Panc1 (cell line): ENCODE measurements around the gene EIF2D. TPM values are rescaled to one million over a fixed set of nuclear protein-coding genes. Genes with fewer than 3 reads are reported as not detected.

Experiments
- ATAC-seq: fragments of 200-7000 bp; cut with Tn5 transposase; 2 replicates; pipeline ENCODE4 v1.9.1; 2020; ENCODE audit warnings: mild to moderate bottlenecking, moderate library complexity
- BruUV-seq: library from RNA; stranded (reverse); fragments of 400-500 nt; replicated peaks from 2 replicates; lab custom pipeline; 2021; lab: Mats Ljungman, UMichigan
- CTCF ChIA-PET: fragments of 300-600 bp; sonication (Branson Sonifier 250); formaldehyde crosslinking; loops from one replicate; lab custom pipeline; 2022; ENCODE audit warnings: antibody characterized with exemption; lab: Charles Lee
- POLR2A ChIA-PET: fragments of 300-600 bp; sonication (Branson Sonifier 250); formaldehyde crosslinking; loops from one replicate; lab custom pipeline; 2022; ENCODE audit warnings: antibody characterized with exemption; lab: Charles Lee
- DNase-seq: peaks from one replicate; pipeline ENCODE4 v3.0.0-alpha.2; 2010; ENCODE audit warnings: low read depth, low spot score
- H3K27ac ChIP-seq: 2 replicates; pipeline ENCODE4 v1.5.1; 2011; ENCODE audit warnings: mild to moderate bottlenecking, low read length, inconsistent platforms
- H3K27me3 ChIP-seq: fragments of 200-500 bp; sonication (Bioruptor generic); 2 replicates; pipeline ENCODE4 v1.6.0; 2014; ENCODE audit warnings: low read length, inconsistent platforms; ENCODE audit not compliant: control insufficient read depth, insufficient read depth
- H3K36me3 ChIP-seq: fragments of 200-500 bp; sonication (Bioruptor generic); 2 replicates; pipeline ENCODE4 v1.5.1; 2014; ENCODE audit warnings: inconsistent platforms, mild to moderate bottlenecking, low read length, moderate library complexity; ENCODE audit not compliant: control insufficient read depth, insufficient read depth
- H3K4me1 ChIP-seq: 2 replicates; pipeline ENCODE4 v1.5.1; 2011; ENCODE audit warnings: inconsistent platforms, mild to moderate bottlenecking, low read length, moderate library complexity; ENCODE audit not compliant: control insufficient read depth, insufficient read depth
- H3K4me3 ChIP-seq, 2 experiments: 2 replicates each; pipeline ENCODE4 v1.5.1; 2011 to 2012; ENCODE audit warnings: low read depth in 2 of 2, low read length in 2 of 2, mild to moderate bottlenecking in 2 of 2, inconsistent platforms in 1 of 2, moderate library complexity in 1 of 2
- H3K9me3 ChIP-seq: fragments of 200-500 bp; sonication (Bioruptor generic); 2 replicates; pipeline ENCODE4 v1.5.1; 2014; ENCODE audit warnings: low read depth, mild to moderate bottlenecking, inconsistent platforms, low read length, moderate library complexity; ENCODE audit not compliant: control insufficient read depth, insufficient read depth
- POLR2AphosphoS5 ChIP-seq: IDR thresholded peaks from 2 replicates; pipeline ENCODE4 v1.6.1; 2012; ENCODE audit warnings: mild to moderate bottlenecking, low read depth, low read length, moderate library complexity
- REST ChIP-seq, 2 experiments: IDR thresholded peaks; 2 replicates each; pipeline ENCODE4 v1.6.1; 2011 to 2012; ENCODE audit warnings: low read depth in 2 of 2, control low read depth in 1 of 2, low read length in 1 of 2, mild to moderate bottlenecking in 1 of 2, moderate library complexity in 1 of 2; ENCODE audit not compliant: insufficient read depth in 1 of 2
- SIN3A ChIP-seq: IDR thresholded peaks from 2 replicates; pipeline ENCODE4 v1.6.1; 2012; ENCODE audit warnings: low read depth, mild to moderate bottlenecking, low read length, moderate library complexity, borderline replicate concordance; ENCODE audit not compliant: insufficient read depth
- TCF7L2 ChIP-seq: IDR thresholded peaks from 2 replicates; pipeline ENCODE4 v1.6.1; 2011; ENCODE audit warnings: mild to moderate bottlenecking, low read depth, low read length, inconsistent platforms
- in situ Hi-C: cut with HindIII; loops from 2 replicates; pipeline ENCODE4 v1.10.0; 2016; ENCODE audit warnings: low sequenced_read_pairs, low pct_unique_long_range_greater_than_20kb
- intact Hi-C: fragments of 100-400 bp; cut with micrococcal nuclease; formaldehyde crosslinking; loops from one replicate; pipeline ENCODE4 v1.10.0; 2022; ENCODE audit not compliant: unreplicated experiment
- total RNA-seq: library from RNA; stranded (reverse); gene quantifications from one replicate; pipeline ENCODE4 v1.2.1, GENCODE V29; 2021; ENCODE audit not compliant: unreplicated experiment
- TF ChIP-seq, protein P1 (sequence below): fragments of 450-650 bp; IDR thresholded peaks from 2 replicates; pipeline ENCODE4 v1.5.1; 2017; ENCODE audit warnings: mild to moderate bottlenecking

The EIF2D gene
- total RNA-seq, 1 experiment from 2014 or later, result 28.7 TPM

DNA sequence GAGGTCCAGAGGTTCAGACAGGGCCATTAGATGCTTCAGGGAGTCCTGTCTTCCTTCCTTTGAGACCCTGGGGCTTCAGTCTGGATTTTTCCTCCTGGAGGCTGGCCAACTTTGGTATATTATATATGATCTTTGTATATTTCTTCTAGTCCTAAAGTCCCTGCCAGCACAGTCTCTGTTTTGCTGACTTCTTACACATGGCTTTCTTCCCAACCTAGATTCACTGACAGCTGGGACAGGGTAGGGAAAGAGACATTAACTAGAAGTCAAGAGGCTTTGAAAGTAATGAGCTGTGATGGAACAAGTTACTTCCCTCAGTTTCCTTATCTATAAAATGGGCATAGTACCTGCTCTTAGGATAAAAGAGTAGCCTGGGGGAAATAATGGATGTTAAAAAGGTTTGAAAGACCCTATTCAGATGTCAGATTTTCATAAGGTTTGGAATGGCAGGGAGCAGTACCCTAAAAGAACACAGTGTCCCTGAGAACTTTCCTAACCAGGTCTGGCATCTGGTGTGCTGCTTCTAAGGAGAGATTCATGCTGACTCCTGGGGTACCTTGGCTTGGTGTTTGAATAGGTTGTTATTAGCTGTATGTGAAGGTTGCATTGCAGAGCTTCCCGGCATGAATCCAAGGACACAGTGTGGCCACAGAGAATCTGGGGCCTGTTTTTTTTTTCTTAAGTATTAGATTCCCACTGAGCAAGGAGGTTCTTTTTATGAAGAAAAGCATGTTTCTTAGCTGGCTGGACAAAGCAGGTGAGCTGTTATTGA, 57.4 kb downstream of the EIF2D start:
- no peak for DNase-seq
- H3K27me3 ChIP-seq, result peaks cover 6% of the 10 kb centered on the region; the same call in 1 of the 2 replicates
- peaks cover 4% of the 10 kb centered on the region; the same call in 1 of the 2 replicates for H3K4me1 ChIP-seq
- no peak overlapping the region for H3K4me3 ChIP-seq
- in situ Hi-C loops (no loop called here), intact Hi-C loops (no loop called here)
- H3K36me3 ChIP-seq, result no peaks in the 10 kb centered on the region
- BruUV-seq, result no TSS peak
- CTCF ChIA-PET, result no interaction called here
- H3K27ac ChIP-seq, result no peak overlapping the region
- POLR2A ChIA-PET, result interaction anchor here (0.6 kb wide), 1 partner anchor 478 kb away, joined by 14 read pairs; no protein-coding TSS in a partner anchor
- TF ChIP-seq SIN3A (no peak), REST (IDR thresholded peaks at IDR 0.05; ENCODE audit: insufficient read depth in 1 of 2, low read depth in 2 of 2, low read length in 1 of 2) (no peak), POLR2AphosphoS5 (no peak), TCF7L2 (no peak)
- ATAC-seq, result no peak
- no peaks in the 10 kb centered on the region for H3K9me3 ChIP-seq

DNA sequence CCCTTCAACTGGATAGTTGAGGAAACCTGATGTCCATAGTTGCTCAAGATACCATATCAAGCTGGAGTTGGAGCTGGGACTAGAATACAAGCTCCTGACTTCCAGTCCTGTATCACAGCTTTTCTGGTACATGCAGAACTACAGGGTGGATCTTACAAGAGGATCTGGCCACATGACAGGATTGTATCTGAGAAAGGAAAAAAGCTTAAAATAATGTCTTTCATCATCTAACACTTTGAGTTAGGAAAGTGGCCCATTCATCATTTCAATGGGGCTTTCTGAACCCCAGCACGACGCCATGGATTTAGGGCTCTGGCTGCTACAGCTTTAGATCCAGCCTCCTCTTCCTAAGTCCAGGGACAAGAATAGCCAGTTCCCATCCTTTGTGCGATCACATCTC, 58.1 kb downstream of the EIF2D start:
- ChIA-PET CTCF (interaction anchor here (0.6 kb wide), 1 partner anchor 9 kb away, joined by 5 read pairs; no protein-coding TSS in a partner anchor), POLR2A (no interaction called here)
- intact Hi-C loops (no loop called here), in situ Hi-C loops (no loop called here)
- Histone ChIP-seq H3K27me3 (peaks cover 6% of the 10 kb centered on the region; the same call in 1 of the 2 replicates), H3K36me3 (no peaks in the 10 kb centered on the region), H3K9me3 (no peaks in the 10 kb centered on the region), H3K4me3 (no peak overlapping the region), H3K27ac (no peak overlapping the region), H3K4me1 (peaks cover 4% of the 10 kb centered on the region; the same call in 1 of the 2 replicates)
- no peak for ATAC-seq
- no peak for TF ChIP-seq SIN3A
- TF ChIP-seq POLR2AphosphoS5, result no peak
- no peak for TF ChIP-seq TCF7L2
- TF ChIP-seq, protein P1, sequence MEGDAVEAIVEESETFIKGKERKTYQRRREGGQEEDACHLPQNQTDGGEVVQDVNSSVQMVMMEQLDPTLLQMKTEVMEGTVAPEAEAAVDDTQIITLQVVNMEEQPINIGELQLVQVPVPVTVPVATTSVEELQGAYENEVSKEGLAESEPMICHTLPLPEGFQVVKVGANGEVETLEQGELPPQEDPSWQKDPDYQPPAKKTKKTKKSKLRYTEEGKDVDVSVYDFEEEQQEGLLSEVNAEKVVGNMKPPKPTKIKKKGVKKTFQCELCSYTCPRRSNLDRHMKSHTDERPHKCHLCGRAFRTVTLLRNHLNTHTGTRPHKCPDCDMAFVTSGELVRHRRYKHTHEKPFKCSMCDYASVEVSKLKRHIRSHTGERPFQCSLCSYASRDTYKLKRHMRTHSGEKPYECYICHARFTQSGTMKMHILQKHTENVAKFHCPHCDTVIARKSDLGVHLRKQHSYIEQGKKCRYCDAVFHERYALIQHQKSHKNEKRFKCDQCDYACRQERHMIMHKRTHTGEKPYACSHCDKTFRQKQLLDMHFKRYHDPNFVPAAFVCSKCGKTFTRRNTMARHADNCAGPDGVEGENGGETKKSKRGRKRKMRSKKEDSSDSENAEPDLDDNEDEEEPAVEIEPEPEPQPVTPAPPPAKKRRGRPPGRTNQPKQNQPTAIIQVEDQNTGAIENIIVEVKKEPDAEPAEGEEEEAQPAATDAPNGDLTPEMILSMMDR, result no peak
- TF ChIP-seq REST (IDR thresholded peaks at IDR 0.05; ENCODE audit: insufficient read depth in 1 of 2, low read depth in 2 of 2, low read length in 1 of 2), result no peak
- no TSS peak for BruUV-seq
- no peak for DNase-seq
